Nephron (organoid): ENCODE results near the gene SH3RF3.
A peak's percentile ranks its signal among the peaks of the same experiment; 100 is the strongest.

Source experiments
- H3K27ac Mint-ChIP-seq, 3 experiments: 2 replicates each; pipeline ENCODE4 v1.8.0; 2020; ENCODE audit warnings: mixed read lengths in 3 of 3, mild to moderate bottlenecking in 2 of 3, moderate library complexity in 1 of 3
- H3K27me3 Mint-ChIP-seq: 2 replicates; pipeline ENCODE4 v1.8.0; 2021; ENCODE audit warnings: low read depth, mild to moderate bottlenecking, moderate library complexity, mixed read lengths
- H3K36me3 Mint-ChIP-seq: 2 replicates; pipeline ENCODE4 v1.8.0; 2020; ENCODE audit warnings: low read depth, mixed read lengths
- H3K4me1 Mint-ChIP-seq: 2 replicates; pipeline ENCODE4 v1.8.0; 2020; ENCODE audit warnings: mixed read lengths
- H3K4me3 Mint-ChIP-seq, 3 experiments: 2 replicates each; pipeline ENCODE4 v1.8.0; 2020; ENCODE audit warnings: mild to moderate bottlenecking in 3 of 3, mixed read lengths in 3 of 3, moderate library complexity in 2 of 3
- H3K9me3 Mint-ChIP-seq: 2 replicates; pipeline ENCODE4 v1.8.0; 2020; ENCODE audit warnings: mixed read lengths
- CTCF ChIP-seq, 3 experiments: fragments of 200-600 bp; sonication (generic); IDR thresholded peaks; one replicate each; pipeline ENCODE4 v1.5.0; 2021; ENCODE audit warnings: antibody characterized with exemption in 3 of 3; ENCODE audit not compliant: unreplicated experiment in 3 of 3

SH3RF3 gene

GRCh38 chr2:109243526-109244303, 114.7 kb downstream of the SH3RF3 start:
- TF ChIP-seq CTCF (IDR thresholded peaks at IDR 0.05; ENCODE audit: unreplicated experiment in 3 of 3): no peak
- peaks cover 72% of the 10 kb centered on the region for H3K4me1 Mint-ChIP-seq
- peaks cover 4% of the 10 kb centered on the region for H3K27me3 Mint-ChIP-seq
- no peaks in the 10 kb centered on the region for H3K9me3 Mint-ChIP-seq
- H3K27ac Mint-ChIP-seq: peak overlapping the region in 1 of 3 experiments; percentile 84
- H3K4me3 Mint-ChIP-seq: no peak overlapping the region
- H3K36me3 Mint-ChIP-seq: no peaks in the 10 kb centered on the region

GRCh38 chr2:109244304-109244582, 115.2 kb downstream of the SH3RF3 start:
- H3K27me3 Mint-ChIP-seq: peaks cover 4% of the 10 kb centered on the region
- no peaks in the 10 kb centered on the region for H3K9me3 Mint-ChIP-seq
- no peak overlapping the region for H3K4me3 Mint-ChIP-seq
- peak overlapping the region in 1 of 3 experiments; percentile 84 for H3K27ac Mint-ChIP-seq
- no peak for TF ChIP-seq CTCF (IDR thresholded peaks at IDR 0.05; ENCODE audit: unreplicated experiment in 3 of 3)
- H3K36me3 Mint-ChIP-seq: no peaks in the 10 kb centered on the region
- peaks cover 67% of the 10 kb centered on the region for H3K4me1 Mint-ChIP-seq

- H3K4me1 Mint-ChIP-seq: peaks cover 61% of the 10 kb centered on the region
- no peak for TF ChIP-seq CTCF (IDR thresholded peaks at IDR 0.05; ENCODE audit: unreplicated experiment in 3 of 3)
- no peaks in the 10 kb centered on the region for H3K36me3 Mint-ChIP-seq
- no peaks in the 10 kb centered on the region for H3K9me3 Mint-ChIP-seq
- H3K27me3 Mint-ChIP-seq: peaks cover 4% of the 10 kb centered on the region
- no peak overlapping the region for H3K27ac Mint-ChIP-seq
- H3K4me3 Mint-ChIP-seq: no peak overlapping the region
Observed at GRCh38 chr2:109244750-109245382, 115.9 kb downstream of the SH3RF3 start.

- H3K27ac Mint-ChIP-seq: no peak overlapping the region
- no peaks in the 10 kb centered on the region for H3K36me3 Mint-ChIP-seq
- no peaks in the 10 kb centered on the region for H3K9me3 Mint-ChIP-seq
- peaks cover 53% of the 10 kb centered on the region for H3K4me1 Mint-ChIP-seq
- TF ChIP-seq CTCF (IDR thresholded peaks at IDR 0.05; ENCODE audit: unreplicated experiment in 3 of 3): no peak
- peaks cover 4% of the 10 kb centered on the region for H3K27me3 Mint-ChIP-seq
- H3K4me3 Mint-ChIP-seq: no peak overlapping the region
Observed at GRCh38 chr2:109246176-109246575, 117.2 kb downstream of the SH3RF3 start.

GRCh38 chr2:109246616-109247015, 117.6 kb downstream of the SH3RF3 start:
- Mint-ChIP-seq H3K4me1 (peaks cover 49% of the 10 kb centered on the region), H3K9me3 (no peaks in the 10 kb centered on the region), H3K27me3 (peaks cover 4% of the 10 kb centered on the region), H3K27ac (no peak overlapping the region), H3K36me3 (no peaks in the 10 kb centered on the region), H3K4me3 (no peak overlapping the region)
- TF ChIP-seq CTCF (IDR thresholded peaks at IDR 0.05; ENCODE audit: unreplicated experiment in 3 of 3): no peak

GRCh38 chr2:109247340-109247739, 118.3 kb downstream of the SH3RF3 start:
- H3K9me3 Mint-ChIP-seq: no peaks in the 10 kb centered on the region
- H3K27me3 Mint-ChIP-seq: peaks cover 4% of the 10 kb centered on the region
- no peak for TF ChIP-seq CTCF (IDR thresholded peaks at IDR 0.05; ENCODE audit: unreplicated experiment in 3 of 3)

More at GRCh38 chr2:109247340-109247739, 118.3 kb downstream of the SH3RF3 start:
- Mint-ChIP-seq H3K4me1 (peaks cover 42% of the 10 kb centered on the region), H3K36me3 (no peaks in the 10 kb centered on the region), H3K4me3 (no peak overlapping the region), H3K27ac (peak overlapping the region in 2 of 3 experiments; percentile 27 to 79)
